Stimulated activated CD8-positive, alpha-beta memory T cell treated with anti-CD3 and anti-CD28 coated beads, Interleukin-7, amount 100 ng/mL, for 48 hours (primary cell): Measurements from ENCODE around the gene OR2V2.
"Not testable (repeated sequence)": the region's sequence is repeated elsewhere in the genome, so short reads cannot be mapped to it uniquely, and the experiment has no call there.

Experiments used
- DNase-seq, 2 donors: peaks; one replicate each; pipeline ENCODE4 v3.0.0-alpha.2; 2020; ENCODE audit warnings: low read depth in 1 of 2; ENCODE audit errors: extremely low read depth in 1 of 2

OR2V2 gene, protein sequence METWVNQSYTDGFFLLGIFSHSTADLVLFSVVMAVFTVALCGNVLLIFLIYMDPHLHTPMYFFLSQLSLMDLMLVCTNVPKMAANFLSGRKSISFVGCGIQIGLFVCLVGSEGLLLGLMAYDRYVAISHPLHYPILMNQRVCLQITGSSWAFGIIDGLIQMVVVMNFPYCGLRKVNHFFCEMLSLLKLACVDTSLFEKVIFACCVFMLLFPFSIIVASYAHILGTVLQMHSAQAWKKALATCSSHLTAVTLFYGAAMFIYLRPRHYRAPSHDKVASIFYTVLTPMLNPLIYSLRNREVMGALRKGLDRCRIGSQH

GRCh38 chr5:181146927-181147636 is at the start of gene OR2V2:
Gene OR2V2 (plus strand): TSS chr5:181147586. CDS start chr5:181154943, 7,357 bp downstream.
- DNase-seq, result not testable (repeated sequence)

GRCh38 chr5:181097759-181098491 is 49.5 kb upstream of the OR2V2 start:
- DNase-seq, result not testable (repeated sequence)

- no peak for DNase-seq
Measured at GRCh38 chr5:181098762-181099601, 48.4 kb upstream of the OR2V2 start.

DNA sequence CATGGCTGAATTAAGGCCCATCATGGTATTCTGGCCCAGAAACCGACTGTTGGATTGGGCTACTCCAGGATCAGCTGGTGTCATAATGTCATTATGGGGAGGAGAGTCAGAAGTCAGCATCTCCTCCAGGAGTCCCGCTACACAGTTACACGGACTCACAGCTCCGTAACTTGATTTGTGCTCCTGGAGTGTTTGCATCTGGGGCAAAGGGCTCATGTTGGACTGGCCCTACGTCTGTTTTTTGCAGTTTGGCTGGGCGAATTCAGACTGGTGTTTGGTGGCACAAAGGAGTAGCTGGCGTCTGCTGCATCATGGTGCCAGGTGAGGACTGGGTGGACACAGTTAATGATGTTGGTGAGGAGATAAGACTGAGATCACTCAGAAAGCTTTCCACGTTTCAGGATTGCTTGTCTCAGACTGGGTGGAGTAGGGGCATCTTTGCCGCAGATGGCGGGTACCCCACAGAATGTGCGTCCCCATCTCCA is 47.7 kb upstream of the OR2V2 start:
- DNase-seq, result no peak

DNA sequence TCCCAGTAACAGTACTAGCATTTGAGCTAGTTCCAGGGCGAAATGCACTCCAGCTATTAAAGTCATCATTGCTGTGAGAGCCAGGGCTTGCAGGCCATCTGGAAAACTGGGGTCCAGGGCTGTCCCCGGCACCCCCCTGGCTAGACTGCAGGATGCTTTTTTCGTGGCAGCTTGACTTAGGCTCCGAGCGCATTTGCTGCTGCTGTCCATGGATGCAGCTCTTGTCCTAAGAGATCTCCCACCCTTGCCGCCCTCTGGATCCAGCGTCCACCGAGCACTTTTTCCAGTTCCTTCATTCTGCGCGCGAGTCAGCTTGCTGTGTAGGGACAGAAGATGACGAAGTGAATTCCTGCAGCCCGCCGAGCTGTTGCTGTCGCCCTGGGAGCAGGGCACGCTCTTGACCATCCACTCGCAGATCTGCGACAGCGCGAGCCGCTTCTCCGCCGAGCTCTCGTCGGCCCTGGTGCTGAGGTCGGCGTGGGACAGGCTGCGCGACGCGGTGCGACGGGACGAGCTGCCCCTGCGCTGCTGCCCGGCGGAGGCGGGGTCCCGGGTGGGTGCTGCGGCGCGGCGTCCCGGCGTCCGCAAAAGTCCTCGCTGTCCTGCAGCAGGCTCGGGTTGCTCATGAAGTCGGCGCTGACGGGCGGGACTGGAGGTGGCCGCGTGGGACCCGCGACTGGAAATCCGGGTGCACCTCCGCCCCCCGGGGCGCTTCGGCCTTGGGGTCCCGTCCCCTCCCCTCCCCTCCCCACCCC is 47.1 kb upstream of the OR2V2 start:
- no peak for DNase-seq

DNA sequence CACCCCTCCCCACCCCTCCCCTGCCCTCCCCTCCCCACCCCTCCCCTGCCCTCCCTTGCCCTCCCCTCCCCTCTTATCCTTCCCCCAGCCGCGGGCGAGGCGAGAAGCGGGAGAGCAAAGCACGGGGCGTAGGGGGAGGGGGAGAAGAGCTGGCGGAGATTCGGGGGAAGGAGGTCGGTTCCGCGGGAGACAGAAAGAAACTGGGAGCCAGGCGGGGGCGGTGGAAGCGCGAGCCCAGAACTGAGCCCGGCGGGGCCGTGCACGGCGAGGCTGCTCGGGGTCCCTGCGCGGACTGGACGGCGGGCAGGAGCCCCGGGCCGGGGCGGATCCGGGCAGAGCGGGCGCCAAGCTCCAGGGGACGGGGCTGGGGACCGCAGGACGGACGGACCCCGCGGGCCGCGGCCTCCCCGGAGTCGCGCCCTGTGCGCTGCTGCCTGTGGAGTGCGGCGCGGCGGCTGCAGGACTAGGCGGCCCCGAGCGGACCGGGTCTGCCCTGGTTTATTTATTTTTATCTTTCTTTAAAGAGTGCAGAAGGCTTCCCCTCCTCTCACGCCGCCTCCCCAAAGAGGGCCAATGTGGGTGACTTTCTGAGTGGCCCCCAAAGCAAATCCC is 46.2 kb upstream of the OR2V2 start:
- not testable (repeated sequence) for DNase-seq

DNA sequence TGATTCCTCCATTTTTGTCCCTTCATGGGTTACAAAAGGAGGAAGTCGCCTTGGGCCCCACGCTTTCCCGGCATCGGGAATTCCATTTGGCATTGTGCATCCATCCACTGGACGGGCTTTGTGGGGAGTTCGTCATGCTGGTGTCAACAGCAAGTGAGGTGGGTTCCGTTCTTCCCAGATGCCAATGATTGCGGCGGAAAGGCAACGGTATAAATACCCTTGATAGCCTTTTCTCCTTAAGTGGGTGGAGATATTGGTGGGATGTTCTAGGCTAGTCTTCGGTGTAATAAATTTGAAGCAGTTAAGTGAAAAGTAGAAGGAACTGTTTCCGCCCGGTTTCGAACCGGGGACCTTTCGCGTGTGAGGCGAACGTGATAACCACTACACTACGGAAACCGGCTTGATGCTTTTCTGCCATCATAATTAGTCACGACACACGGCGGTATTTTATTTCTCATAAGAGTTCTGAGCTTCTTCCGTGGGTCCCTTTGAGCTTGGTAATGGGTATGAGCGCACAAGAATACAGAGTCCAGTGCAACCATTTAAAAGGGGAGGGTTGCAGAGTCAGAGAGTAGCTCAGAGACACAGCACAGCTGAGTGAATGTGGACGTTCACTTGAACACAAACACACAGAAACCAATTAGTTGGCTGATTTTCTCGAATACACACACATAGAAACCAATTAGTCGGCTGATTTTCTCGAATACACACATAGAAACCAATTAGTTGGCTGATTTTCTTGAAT is 45.3 kb upstream of the OR2V2 start:
- DNase-seq, result not testable (repeated sequence)

DNA sequence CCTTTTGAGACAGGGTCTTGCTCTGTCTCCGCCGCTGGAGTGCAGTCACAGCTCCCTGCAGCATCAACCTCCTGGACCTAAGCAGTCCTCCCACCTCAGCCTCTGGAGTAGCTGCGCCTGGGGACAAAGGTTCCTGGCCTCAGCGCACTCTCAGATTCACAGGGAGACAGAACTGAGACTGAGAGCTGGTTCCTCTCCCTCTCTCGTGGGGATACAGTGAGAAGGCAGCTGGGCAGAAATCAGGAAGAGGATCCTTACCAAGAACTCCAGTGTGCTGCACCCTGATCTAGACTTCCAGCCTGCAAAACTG is 43.2 kb upstream of the OR2V2 start:
- not testable (repeated sequence) for DNase-seq

DNA sequence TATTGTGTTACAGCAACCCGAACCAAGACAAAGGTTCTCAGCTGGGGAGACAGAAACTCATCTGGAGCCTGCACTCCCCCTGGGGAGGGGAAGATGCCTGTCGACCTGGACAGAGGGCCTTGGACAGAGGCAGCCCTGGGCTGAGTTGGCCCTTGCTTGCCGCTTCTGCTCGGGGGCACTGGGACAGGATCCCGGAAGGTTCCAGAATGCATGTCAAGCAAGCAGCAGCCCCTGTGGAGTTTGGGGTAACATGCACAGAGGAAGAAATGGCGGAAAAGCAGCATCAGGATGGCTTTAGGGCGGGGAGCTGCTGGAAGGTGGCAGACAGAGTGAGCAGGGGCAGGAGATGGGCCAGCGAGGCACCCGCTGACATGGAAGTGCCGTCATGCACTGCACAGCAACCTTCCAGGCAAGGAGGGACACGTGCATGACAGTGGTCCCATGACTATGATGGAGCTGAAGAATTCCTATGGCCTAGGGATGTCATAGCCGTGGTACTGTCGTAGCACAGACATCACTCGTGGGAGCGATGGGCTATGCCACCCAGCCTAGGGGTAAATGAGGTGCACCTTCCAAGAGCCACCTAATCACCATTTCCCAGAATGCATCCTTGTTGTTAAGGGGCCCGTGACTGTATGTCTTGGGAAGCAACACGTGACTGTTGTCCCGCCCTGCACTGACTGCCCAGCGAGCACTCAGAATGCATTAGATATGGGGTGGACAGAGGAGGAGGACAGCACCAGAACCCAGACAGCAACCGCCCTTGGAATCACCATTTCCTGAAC is 42.6 kb upstream of the OR2V2 start:
- not testable (repeated sequence) for DNase-seq

DNA sequence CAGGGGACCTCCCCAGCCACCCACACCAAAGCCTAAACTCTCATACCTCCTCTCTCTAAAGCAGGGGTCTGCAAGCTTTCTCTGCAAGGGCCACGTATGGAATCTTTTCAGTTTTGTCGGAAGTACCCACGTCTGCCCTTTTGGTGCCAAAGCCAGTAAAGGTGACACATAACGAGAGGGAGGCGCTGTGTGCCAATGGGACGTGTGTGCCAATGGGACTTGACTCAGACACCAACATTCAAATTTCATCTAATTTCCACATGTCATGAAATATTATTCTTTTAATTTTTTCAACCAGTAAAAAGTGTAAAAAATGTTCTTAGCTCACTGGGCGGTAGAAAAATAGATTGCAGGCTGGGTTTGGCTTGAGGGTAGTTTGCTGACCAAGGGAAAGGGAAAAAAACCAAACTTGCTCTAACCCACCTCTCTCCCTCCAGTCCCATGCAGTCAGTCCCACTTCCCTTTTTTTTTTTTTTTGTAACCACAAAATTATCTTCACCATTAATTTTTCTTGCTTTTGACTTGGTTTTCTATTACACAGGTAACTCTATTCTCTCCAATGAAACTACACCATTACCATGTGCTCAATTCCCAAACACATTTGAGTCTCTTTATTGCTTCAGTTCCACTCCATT is 41.9 kb upstream of the OR2V2 start:
- DNase-seq, result no peak

DNA sequence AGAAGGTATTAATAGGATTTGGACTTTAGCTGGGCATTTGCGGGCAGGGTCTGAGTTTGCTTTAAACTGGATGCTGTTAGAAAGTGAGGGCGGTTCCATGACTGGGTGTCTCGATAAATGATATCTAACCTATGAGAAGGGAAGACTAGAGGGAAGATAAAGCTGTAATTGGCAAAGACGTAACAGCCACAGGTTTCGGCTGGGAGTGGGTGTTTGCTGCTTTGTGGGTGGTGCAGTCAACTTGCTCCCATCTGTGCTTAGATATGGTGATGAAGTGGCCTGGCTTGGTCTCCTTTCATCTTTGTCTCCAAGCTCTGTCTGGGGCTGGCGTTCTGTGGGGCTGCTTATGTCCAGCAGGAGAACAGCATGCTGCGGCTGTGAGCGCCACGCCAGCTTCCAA is 39.7 kb upstream of the OR2V2 start:
- no peak for DNase-seq

- DNase-seq, result no peak
Measured at GRCh38 chr5:181108578-181109165, 38.7 kb upstream of the OR2V2 start.

GRCh38 chr5:181109489-181110013 is 37.8 kb upstream of the OR2V2 start:
- no peak for DNase-seq

DNA sequence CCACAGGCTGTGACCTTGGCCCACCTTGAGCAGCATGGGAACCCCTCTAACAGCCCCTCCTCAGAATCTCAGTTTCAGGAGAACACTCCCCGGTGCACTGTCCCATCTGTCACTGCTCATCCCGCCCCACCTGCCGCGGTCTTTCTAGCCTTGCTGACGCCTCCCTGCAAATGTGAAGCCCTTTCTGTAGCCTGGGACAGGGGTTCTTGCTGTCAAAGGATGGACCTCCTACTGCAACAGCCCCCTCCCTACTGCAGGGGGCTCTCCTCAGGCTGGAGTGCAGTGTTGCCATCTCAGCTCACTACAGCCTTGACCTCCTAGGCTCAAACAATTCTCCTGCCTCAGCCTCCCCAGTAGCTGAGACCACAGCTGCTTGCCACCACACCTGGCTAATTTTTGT is 36.4 kb upstream of the OR2V2 start:
- DNase-seq, result no peak

- DNase-seq, result no peak
Measured at GRCh38 chr5:181112476-181112875, 34.9 kb upstream of the OR2V2 start.

DNA sequence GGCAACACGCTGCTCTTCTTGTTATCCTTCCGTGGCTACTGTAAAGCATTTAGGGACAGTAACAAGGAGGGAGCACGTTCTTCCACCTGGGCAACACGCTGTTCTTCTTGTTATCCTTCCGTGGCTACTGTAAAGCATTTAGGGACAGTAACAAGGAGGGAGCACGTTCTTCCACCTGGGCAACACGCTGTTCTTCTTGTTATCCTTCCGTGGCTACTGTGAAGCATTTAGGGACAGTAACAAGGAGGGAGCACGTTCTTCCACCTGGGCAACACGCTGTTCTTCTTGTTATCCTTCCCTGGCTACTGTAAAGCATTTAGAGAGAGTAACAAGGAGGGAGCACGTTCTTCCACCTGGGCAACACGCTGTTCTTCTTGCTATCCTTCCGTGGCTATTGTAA is 33.8 kb upstream of the OR2V2 start:
- DNase-seq, result not testable (repeated sequence)

GRCh38 chr5:181114284-181114843 is 33.0 kb upstream of the OR2V2 start:
- no peak for DNase-seq
